ENCODE data around the gene ZNF511.

ZNF511 gene

DNA sequence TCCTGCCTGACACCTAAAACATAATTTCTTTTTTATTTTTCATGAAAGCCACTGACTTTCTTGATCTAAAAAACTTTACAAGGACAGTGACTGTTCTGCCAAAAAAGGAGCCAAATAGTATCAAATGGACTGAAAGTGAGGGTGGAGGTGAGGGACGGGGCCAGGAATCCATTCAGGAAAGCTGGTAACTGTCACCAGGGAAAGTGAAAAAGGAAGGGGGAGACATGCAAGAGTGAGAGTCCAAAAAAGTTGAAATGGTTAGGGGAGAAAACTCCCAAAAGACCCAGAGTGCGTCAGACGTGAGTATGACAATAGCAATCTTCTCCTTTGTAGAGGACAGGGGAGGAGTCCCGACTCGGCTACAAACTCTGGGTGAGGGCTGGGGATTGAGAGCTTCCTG lies 35.5 kb downstream of the ZNF511 start:
- DNase-seq (ENCODE audit: low read depth): no peak
- TF ChIP-seq, protein P1, sequence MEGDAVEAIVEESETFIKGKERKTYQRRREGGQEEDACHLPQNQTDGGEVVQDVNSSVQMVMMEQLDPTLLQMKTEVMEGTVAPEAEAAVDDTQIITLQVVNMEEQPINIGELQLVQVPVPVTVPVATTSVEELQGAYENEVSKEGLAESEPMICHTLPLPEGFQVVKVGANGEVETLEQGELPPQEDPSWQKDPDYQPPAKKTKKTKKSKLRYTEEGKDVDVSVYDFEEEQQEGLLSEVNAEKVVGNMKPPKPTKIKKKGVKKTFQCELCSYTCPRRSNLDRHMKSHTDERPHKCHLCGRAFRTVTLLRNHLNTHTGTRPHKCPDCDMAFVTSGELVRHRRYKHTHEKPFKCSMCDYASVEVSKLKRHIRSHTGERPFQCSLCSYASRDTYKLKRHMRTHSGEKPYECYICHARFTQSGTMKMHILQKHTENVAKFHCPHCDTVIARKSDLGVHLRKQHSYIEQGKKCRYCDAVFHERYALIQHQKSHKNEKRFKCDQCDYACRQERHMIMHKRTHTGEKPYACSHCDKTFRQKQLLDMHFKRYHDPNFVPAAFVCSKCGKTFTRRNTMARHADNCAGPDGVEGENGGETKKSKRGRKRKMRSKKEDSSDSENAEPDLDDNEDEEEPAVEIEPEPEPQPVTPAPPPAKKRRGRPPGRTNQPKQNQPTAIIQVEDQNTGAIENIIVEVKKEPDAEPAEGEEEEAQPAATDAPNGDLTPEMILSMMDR (IDR thresholded peaks at IDR 0.05; ENCODE audit: control insufficient read depth, insufficient read depth, low read depth, low read length, missing control alignments): no peak
- no peak overlapping the region for H3K4me3 ChIP-seq (ENCODE audit: control insufficient read depth, low read depth, low read length)

DNA sequence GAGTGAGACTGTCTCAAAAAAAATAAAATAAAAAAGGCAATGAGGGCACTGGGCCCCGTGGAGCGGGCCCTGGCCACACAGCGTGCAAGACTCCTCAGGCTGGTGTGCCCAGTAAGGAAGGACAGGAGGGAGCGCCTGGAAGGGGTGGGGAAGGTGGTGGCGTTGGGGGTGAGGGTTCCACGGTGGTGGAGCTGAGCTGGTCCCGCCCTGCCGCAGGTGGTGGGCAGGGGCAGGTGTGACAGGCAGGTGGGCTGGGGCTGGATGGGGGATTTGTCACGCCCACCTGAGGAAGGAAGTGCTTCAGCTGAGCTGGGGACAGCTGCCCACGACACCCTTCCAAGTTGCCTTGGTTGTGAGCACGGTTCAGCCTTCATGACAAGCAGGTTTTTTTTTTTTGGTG lies 37.7 kb downstream of the ZNF511 start:
- no peak for DNase-seq (ENCODE audit: low read depth)
- TF ChIP-seq, protein P1 (IDR thresholded peaks at IDR 0.05; ENCODE audit: control insufficient read depth, insufficient read depth, low read depth, low read length, missing control alignments): no peak
- no peak overlapping the region for H3K4me3 ChIP-seq (ENCODE audit: control insufficient read depth, low read depth, low read length)

DNA sequence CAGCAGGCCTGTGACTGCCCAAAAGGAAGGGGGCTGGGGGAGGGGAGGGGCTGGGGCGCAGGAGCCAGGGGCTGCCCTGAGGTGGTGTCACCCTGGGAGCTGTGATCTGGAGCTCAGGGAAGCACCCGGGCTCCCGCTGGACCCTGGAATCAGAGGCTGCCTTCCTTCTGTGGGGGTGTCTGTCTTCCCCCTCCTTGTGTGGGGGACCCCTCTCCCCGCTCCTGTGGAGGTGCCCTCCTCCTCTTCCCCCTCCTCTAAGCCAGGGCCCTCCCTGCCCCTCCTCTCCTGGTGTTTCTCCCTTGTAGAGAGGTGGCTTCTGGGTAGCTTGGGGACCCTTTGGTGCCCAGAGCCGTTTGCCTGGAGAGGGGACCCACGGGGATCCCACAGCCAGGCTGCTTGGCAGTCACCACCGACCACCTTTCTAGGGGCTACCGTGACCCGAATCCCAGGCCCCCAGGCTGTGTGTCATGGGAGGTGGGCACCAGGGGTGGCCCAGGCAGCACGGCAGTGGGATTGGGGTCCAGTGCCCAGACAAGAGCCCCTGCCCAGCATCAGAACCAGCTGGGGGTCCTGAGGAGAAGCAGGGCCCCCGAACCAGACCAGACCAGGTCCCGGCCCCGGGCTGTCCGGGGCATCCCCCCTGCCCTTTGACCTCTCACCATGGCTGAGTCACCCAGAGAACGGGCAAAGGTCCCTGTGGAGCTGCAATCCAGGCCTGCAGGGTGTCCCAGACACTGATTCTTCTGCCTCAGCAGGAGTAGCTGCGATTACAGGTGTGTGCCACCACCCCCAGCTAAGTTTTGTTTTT lies 39.2 kb downstream of the ZNF511 start:
- H3K4me3 ChIP-seq (ENCODE audit: control insufficient read depth, low read depth, low read length): no peak overlapping the region
- TF ChIP-seq, protein P1 (IDR thresholded peaks at IDR 0.05; ENCODE audit: control insufficient read depth, insufficient read depth, low read depth, low read length, missing control alignments): no peak
- DNase-seq (ENCODE audit: low read depth): no peak

DNA sequence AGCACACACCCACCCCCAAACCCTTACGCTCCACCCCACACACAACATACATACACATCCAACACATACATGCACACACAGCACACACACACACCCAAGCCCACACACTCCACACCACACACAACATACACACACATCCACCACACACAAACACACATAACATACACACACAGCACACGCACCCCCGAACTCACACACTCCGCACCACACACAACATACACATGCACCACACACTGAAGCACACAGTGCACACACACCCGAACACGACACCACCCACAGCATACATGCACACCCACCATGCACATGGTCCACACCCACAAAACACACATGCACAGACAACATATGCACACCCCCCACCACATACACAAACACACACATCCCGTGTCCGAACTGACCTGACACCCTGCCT lies 40.5 kb downstream of the ZNF511 start:
- TF ChIP-seq, protein P1 (IDR thresholded peaks at IDR 0.05; ENCODE audit: control insufficient read depth, insufficient read depth, low read depth, low read length, missing control alignments): no peak
- DNase-seq (ENCODE audit: low read depth): no peak
- H3K4me3 ChIP-seq (ENCODE audit: control insufficient read depth, low read depth, low read length): no peak overlapping the region

DNA sequence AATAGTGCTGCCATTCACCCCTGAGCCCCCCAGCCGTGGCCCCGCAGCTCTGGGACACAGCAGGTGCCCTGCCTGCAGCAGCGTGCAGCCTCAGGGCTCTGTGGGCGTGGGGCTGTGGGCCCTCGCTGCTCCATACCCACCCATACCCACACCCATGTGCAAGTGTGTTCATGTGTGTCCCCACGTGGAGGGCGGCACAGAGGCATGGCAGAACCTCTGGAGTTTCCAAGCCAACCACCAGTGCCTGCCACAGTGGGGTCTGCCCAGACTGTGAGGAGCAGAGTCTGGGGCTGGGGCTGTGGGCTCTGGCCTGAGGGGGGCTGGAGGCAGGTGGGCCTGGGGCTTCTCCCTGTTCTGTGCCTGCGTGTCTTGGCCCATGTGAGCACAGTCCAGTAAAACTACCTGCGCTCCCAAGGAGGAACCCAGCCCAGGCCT lies 40.9 kb downstream of the ZNF511 start:
- TF ChIP-seq, protein P1 (IDR thresholded peaks at IDR 0.05; ENCODE audit: control insufficient read depth, insufficient read depth, low read depth, low read length, missing control alignments): no peak

DNA sequence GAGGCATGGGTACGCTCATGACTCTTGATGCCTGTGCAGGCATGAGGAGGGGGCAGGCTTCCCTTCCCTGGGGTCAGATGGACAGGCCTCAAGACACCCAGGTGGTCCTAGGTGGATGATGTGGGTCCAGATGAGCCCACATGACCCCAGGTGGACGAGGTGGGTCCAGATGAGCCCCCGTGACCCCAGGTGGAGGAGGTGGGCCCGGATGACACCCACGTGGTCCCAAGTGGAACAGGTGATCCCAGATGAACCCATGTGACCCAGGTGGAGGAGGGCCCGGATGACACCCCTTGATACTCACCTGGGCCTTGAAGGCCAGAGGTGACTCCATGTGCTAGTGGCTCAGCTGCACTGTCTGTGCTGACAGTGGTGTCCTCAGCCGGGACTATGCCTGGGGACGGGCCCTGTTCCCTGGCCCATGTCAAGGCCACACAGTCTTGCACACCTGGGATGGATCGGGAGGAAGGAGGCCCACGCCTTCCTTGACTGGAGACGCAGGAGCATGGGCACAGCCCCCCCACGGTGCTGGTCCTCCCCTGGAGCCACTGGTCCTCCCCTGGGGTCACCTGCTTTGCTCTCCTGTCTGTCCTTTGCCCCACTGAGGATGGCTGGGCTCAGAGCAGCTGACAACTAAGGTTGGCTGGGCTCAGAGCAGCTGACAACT lies 41.7 kb downstream of the ZNF511 start:
- no peak overlapping the region for H3K4me3 ChIP-seq (ENCODE audit: control insufficient read depth, low read depth, low read length)
- TF ChIP-seq, protein P1 (IDR thresholded peaks at IDR 0.05; ENCODE audit: control insufficient read depth, insufficient read depth, low read depth, low read length, missing control alignments): no peak
- no peak for DNase-seq (ENCODE audit: low read depth)

More for the DNA sequence above, 40.9 kb downstream of the ZNF511 start:
- DNase-seq (ENCODE audit: low read depth): no peak
- H3K4me3 ChIP-seq (ENCODE audit: control insufficient read depth, low read depth, low read length): no peak overlapping the region

Measured in AG09309 (cell line).